Stimulated activated CD8-positive, alpha-beta memory T cell treated with anti-CD3 and anti-CD28 coated beads, Interleukin-4, amount 100 ng/mL, for 4 hours (primary cell): Measurements from ENCODE around the gene ZFYVE21.

Source experiments
- DNase-seq, 2 donors: peaks; one replicate each; pipeline ENCODE4 v3.0.0-alpha.2; 2020; ENCODE audit warnings: low read depth in 2 of 2, low spot score in 1 of 2

Gene ZFYVE21

GRCh38 chr14:103721334-103722120 lies 5.9 kb downstream of the ZFYVE21 start:
- DNase-seq: no peak

DNA sequence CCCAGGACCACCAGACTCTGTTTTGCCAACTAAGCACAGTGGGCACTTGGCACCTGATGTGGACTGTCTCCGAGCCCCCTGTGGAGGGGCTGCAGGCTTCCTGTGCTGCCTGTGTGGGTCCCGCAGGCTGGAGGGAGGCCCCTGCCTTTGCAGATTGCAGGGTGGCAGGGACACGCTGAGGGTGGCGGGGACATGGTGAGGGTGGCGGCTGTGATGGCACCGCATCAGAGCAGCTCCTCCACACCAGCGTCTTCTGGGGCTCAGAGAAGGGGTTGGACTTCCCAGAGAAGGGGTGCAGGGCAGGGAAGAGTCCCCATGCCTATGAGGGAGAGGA lies 8.1 kb downstream of the ZFYVE21 start:
- no peak for DNase-seq

DNA sequence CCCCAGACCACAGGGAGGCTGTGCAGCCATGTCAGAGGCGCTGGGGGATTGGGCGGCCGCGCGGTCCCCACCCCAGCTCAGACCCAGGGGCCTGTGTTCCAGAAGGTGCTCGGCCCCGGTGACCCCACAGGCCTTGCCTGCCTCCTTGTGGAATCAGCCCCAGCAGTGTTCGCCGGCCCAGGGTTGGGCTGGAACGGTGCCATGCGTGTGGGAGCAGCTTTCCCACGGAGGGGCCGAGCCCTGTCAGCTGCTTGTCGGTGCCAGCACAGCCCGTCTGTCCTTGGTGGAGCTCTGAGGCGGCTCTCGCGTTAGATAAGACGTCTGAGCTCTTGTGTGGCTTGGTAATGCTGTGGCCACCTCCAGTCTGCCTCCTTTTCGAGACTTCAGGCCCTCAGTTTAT lies 8.5 kb downstream of the ZFYVE21 start:
- no peak for DNase-seq

DNA sequence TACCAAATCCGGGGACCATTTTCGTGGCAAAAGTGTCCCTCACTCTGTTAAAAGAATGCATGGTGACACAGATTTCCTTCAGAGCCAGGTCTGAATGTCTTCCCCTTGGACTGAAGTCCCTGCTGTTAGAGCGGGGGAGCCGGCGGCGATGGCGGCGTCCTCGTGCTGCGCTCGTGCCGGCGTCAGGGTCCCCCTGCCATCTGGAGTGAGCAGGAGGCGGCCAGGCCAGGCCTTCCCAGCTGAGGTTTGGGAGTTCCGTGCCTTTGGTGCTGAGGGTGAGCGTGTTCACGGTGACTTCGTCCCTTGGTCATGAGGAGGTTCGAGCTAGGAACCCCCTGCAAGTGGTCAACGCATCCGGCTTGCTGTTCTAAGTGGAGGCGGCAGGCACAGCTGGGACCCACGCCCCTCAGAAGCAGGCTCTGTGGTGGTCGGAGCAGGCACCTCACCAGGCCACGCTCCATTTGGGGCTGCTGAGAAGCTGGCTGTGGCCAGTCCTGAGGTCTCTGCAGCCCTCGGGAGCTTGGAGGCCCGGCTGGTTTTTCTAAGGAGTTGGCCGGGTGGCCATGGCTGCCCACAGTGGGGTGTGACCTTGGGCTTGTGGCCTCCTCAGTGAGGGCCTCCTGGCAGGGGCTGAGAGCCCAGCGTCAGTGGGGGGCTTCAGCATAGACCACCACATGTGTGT lies 9.5 kb downstream of the ZFYVE21 start:
- no peak for DNase-seq

DNA sequence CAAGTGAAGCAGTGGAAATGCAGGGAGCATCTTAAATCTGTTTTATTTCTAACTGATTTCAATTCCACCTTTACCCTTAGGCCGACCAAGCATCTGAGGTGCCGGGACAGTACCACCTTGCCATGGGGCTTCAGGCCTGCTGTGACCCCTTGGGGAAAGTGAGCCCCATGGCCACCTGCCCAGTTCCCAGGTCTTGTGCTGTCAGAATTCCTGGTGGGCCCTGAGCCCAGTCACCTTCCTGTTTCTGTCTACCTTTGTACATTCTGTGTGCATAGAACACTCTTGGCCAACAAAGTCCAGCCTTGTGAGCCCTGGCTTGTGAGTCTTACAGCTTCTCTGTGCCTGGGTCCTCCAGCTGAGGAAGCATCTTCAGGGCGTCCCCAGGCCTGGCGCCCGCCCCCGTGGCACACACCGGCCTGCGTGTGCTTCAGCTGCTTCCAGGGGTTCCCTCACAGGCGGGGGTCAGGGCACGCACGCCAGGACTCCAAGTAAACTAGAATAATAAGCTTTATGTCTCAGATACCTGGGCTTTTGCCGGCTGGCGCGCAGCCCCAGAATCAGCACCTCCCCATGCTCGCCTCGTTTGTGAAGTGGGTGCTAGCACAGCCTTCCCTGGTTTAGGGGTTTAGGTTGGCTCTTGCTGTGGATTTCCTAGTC lies 10.3 kb downstream of the ZFYVE21 start:
- DNase-seq: no peak

- DNase-seq: no peak
These were observed 10.9 kb downstream of the ZFYVE21 start for GRCh38 chr14:103726474-103726873.

DNA sequence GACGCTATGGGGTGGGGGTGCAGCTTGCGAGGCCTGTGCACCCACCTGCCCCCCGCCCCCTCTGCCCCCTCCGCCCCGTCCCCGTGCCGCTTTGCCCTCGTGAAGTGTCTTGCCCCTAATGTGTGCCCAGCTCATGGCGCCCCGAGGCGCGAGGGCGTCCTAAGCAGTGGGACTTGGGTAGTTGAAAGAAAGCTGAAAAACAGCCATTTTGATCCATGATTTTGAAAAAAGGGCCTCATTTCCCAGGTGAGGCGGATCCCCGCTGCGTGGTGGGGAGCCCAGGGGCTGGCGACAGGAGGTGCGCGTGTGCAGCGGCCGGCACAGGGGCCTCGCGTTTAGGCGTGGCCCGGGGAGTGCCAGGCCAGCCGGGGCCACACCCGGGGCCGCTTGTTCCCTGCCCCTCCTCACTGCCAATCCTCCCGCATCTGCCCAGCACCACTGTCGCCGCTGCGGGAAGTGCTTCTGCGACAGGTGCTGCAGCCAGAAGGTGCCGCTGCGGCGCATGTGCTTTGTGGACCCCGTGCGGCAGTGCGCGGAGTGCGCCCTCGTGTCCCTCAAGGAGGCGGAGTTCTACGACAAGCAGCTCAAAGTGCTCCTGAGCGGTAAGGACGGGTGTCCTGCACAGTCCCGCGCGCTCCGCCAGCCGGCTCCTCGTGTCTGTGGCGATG lies 11.8 kb downstream of the ZFYVE21 start:
- DNase-seq: no peak

GRCh38 chr14:103728141-103728540 lies 12.5 kb downstream of the ZFYVE21 start:
- DNase-seq: no peak

- no peak for DNase-seq
These were observed 13.1 kb downstream of the ZFYVE21 start for GRCh38 chr14:103728721-103729120.

DNA sequence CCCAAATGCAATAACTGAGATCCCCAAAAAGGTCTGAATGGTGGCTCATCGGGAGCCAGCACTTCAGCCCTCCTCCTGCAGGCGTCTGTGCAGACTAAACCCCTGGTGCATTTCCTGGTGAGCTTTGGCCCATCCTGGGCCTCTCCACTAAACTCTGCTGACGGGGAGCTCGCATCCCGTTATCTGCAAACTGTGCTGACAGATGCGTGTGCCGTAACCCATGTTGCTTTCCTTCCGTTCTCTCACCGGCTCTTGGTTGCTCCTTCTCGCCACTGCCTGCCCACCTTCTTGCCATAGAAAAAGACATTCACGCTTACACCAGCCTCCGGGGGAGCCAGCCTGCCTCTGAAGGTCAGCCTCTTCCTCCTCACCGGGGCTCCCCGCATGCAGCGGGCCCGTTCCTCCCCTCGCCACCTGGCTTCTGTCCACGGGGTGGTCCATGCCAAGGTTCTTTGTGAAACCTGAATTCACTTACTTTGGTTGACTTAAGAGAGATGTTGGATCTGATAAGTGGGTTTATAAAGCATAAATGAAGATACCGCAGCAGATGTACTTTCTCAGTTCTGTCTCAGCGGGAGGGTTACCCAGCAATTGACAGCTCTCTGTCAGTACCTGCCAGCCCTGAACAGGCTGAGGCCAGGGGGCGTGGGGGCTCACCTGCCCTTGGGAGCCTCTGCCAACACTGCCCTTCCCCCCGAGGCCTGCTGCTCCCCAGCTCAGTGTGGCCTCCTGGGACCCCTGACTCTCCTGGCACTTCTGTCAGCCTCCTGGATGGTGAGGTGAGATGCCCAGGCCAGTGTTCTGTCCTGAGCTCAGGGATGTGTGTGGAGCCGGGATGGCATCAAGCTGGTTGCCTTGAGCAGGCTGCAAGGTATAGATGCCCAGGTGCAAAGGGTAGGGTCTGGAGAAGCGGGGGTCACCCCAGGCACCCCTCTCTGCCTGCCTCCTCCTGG lies 14.2 kb downstream of the ZFYVE21 start:
- no peak for DNase-seq

DNA sequence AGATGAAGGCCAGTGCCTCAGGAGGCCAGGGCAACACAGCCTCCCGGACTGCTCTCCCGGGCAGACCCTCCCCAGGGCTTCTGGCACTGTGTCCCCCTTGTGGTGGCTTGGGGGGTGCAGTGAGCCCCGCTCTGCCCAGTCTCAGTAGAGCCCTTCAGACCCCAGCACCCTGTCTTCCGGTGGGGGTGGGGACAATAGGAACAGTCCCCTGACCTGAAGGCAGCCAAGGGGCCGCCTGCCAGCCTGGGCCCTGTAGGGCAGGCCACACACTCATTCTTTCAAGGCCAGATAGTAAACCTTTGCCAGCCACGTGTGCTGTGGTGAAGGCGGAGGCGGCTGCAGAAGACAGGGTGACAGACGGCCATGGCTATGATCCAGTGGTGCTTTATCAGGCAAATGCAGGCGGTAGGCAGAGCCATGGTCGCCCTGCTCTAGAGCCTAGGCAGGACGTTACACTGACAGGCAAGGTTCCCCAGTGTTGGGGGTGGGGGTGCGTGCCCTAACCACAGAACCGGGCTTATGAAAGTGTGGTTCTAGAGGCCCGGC lies 15.0 kb downstream of the ZFYVE21 start:
- DNase-seq: no peak

- no peak for DNase-seq
These were observed 15.9 kb downstream of the ZFYVE21 start for GRCh38 chr14:103731481-103731880.

GRCh38 chr14:103731916-103732867 lies 16.6 kb downstream of the ZFYVE21 start:
- no peak for DNase-seq

DNA sequence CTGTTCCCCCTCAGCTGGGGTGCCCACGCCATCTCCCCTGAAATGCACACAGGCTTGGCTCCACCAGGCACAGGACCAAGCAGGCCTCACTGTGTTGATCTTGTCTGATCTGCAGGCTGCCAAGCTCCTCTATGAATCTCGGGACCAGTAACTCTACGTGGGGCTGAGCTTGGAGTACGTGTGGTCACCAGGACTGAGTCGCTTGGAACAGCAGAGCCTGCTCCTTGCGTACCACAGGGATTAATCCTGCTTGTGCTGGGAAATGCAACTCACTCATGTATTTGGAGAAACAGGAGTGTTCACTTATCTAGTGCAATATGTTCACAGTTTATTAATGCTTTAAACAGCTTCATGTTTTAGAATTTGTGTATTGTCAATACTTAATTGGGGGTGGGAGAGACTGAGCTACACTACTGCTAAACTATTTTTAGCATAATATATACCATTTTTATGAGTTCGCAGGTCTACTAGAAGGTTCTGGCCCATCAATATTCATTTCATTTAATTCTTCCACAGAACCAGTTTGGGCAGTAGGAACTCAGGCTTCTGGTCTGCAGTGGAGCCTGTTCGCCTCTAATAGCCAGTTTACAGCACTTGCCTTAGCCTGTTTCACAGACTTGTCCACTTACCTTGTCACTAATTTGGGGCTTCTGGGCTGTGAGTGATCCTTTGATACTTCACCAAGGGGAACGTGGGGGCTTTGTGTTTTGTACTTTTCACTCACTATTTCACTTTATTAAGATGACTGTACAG lies 17.4 kb downstream of the ZFYVE21 start:
- DNase-seq: no peak

GRCh38 chr14:103733651-103734050 lies 18.0 kb downstream of the ZFYVE21 start:
- DNase-seq: no peak

- no peak for DNase-seq
These were observed 18.7 kb downstream of the ZFYVE21 start for GRCh38 chr14:103734081-103734888.

DNA sequence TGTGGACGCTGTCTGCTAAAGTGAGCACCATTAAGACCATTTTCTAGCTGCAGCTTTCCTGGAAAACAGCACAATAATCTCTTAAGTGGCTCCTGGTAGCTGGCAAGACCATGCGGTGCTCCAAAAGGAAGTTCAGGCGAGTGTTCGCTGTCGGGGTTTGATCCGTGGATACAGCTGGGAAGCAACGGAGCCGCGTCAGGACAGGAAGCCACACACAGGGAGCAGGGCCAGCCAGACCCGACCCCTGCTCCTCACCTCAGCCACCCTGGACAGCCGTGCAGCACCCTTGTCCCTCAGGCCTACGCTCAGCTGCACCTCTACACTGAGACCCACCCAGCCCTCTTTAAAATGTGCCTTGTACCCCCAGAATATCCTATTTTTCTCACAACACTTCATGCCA lies 19.4 kb downstream of the ZFYVE21 start:
- no peak for DNase-seq

DNA sequence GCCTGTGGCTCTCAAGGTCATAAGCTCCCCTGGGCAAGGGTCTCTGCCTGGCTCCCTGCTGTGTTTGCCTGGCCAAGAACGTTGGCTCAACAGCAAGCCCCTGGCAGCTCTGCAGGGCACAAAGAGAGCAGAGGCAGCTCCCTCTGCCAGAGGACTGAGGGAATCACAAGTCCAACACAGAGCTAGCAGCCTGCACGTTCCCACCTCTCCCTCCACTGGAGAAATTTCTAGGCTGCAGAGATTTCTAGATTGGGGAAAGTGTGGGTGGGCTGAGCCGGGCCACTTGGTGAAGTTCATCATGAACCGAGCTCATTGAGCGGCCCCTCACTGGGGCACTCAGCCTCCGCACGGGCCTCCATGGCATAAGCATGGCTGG lies 19.8 kb downstream of the ZFYVE21 start:
- no peak for DNase-seq
